Loucy (cell line): ENCODE data around the gene RNF43.
A peak's percentile ranks its signal among the peaks of the same experiment; 100 is the strongest.

Experiments
- EZH2phosphoT487 ChIP-seq: fragments of 200-600 bp; IDR thresholded peaks from 2 replicates; pipeline ENCODE4 v1.6.1; 2018; ENCODE audit warnings: antibody characterized with exemption, mild to moderate bottlenecking, moderate library complexity, borderline replicate concordance
- TF ChIP-seq, protein P1 (sequence below): fragments of 200-600 bp; sonication (generic); conservative IDR thresholded peaks from 2 replicates; pipeline ENCODE4 v1.5.1; 2014; ENCODE audit warnings: mild to moderate bottlenecking, antibody characterized with exemption, low read length

DNA sequence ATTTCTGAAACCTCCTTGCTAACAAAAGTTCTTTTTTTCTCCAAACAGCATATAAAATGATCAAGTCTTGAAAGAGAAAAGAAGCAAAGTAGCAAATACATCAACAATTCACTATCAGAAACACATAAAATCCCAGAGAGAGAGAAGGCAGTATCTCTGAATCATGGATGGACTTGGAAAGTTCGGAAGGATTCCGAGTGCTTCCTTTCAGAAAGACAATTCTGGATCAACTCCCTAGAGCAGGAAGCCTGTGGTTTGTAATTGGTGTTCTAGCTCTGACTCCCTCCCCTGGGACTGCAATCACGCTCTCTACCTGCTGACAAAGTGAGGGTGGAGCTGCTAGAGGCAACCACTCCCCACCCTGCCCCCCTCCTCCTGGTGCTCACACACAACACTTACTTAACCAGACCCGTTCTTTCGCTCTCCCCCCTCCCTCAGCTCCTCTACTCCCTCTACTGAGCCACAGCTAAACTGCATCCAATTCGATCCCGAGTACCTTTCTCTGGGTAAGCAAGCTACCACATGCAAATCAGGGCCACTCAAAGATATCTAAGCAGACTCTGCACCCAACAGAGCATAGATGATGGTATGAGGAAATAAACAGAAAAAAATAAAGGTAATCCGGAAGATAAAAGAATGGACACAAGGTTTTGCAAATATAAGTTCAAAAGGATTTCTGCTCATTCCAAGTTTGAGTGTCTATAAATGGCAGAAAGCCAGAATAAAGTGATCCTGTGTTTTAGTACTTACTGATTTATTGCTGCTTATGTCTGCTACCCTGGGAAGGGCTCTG, at the start of gene RNF43:
- TF ChIP-seq, protein P1, sequence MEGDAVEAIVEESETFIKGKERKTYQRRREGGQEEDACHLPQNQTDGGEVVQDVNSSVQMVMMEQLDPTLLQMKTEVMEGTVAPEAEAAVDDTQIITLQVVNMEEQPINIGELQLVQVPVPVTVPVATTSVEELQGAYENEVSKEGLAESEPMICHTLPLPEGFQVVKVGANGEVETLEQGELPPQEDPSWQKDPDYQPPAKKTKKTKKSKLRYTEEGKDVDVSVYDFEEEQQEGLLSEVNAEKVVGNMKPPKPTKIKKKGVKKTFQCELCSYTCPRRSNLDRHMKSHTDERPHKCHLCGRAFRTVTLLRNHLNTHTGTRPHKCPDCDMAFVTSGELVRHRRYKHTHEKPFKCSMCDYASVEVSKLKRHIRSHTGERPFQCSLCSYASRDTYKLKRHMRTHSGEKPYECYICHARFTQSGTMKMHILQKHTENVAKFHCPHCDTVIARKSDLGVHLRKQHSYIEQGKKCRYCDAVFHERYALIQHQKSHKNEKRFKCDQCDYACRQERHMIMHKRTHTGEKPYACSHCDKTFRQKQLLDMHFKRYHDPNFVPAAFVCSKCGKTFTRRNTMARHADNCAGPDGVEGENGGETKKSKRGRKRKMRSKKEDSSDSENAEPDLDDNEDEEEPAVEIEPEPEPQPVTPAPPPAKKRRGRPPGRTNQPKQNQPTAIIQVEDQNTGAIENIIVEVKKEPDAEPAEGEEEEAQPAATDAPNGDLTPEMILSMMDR: peak; percentile 90
- no peak for TF ChIP-seq EZH2phosphoT487
